NCI-H526 (cell line): ENCODE measurements around the gene SCYL3.
"Not testable (repeated sequence)": the region's sequence is repeated elsewhere in the genome, so short reads cannot be mapped to it uniquely, and the experiment has no call there.

Experiments used
- DNase-seq, 2 experiments: peaks; one replicate each; lab custom pipeline; 2025; lab: John Stamatoyannopoulos, UW

SCYL3 gene

GRCh38 chr1:169814265-169814664 is 79.4 kb downstream of the SCYL3 start:
- no peak for DNase-seq

GRCh38 chr1:169812131-169812530 is 81.6 kb downstream of the SCYL3 start:
- no peak for DNase-seq

GRCh38 chr1:169811418-169812035 is 82.2 kb downstream of the SCYL3 start:
- DNase-seq = not testable (repeated sequence)

DNA sequence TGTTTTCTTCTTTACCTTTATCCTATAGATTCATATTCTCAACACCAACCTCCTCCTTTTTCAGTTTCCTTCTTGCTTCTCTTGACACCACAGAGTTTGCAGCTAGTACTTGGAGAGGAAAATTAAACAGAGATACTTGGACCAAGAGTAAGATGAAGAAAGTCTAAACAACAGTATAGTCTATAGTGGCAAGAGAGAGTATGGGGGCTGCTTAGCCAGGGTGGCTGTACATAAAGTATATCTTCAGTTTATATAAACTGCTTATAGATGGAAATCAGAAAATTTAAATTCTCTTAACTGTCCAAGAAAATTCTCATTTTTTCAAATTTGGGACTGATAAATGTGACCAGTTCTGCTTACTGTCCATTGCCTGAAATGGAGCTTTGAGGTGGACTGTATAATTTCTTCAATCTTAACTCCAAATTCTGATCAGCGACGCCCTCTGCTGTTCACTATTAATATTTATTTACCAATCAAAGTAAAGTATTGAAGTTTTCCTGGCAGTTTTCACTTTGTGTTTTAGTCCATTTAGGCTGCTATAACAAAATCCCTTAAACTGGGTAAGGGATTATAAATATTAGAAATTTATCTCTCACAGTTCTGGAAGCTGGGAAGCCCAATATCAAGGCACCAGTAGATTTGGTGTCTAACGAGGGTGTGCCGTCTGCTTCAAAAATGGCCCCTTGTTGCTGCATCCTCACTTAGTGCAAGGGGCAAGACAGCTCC is 84.2 kb downstream of the SCYL3 start:
- DNase-seq = peak; percentile 31 to 71

- no peak for DNase-seq
Measured at GRCh38 chr1:169804941-169805340, 88.8 kb downstream of the SCYL3 start.

- no peak for DNase-seq
Measured at GRCh38 chr1:169802888-169803287, 90.8 kb downstream of the SCYL3 start.
